Neural cell (in vitro differentiated cells): ENCODE data around the gene LRBA. TPM values are rescaled to one million over a fixed set of nuclear protein-coding genes. Genes with fewer than 3 reads are reported as not detected.

Experiments used
- H2AFZ ChIP-seq: fragments of 200-600, 300-800 bp; sonication (generic), shearing (Covaris generic); 2 replicates; pipeline ENCODE4 v1.6.0; 2014; ENCODE audit warnings: low read depth, mild to moderate bottlenecking, antibody characterized with exemption, low read length, moderate library complexity
- H3F3A ChIP-seq: fragments of 200-600 bp; shearing (Covaris generic); 2 replicates; pipeline ENCODE4 v1.6.1; 2016; ENCODE audit warnings: mild to moderate bottlenecking, moderate library complexity, mixed read lengths, antibody characterized with exemption, low read length; ENCODE audit not compliant: insufficient read depth, poor library complexity, severe bottlenecking
- H3K27ac ChIP-seq: fragments of 200-600, 300-800 bp; sonication (generic), shearing (Covaris generic); 2 replicates; pipeline ENCODE4 v1.5.1; 2014; ENCODE audit warnings: mild to moderate bottlenecking, low read length, moderate library complexity
- H3K27me3 ChIP-seq: fragments of 300-800, 200-600 bp; sonication (generic), shearing (Covaris generic); 2 replicates; pipeline ENCODE4 v1.6.0; 2014; ENCODE audit warnings: mild to moderate bottlenecking, low read depth, low read length, moderate library complexity; ENCODE audit not compliant: insufficient read depth
- H3K36me3 ChIP-seq: fragments of 300-800, 200-600 bp; sonication (generic), shearing (Covaris generic); 2 replicates; pipeline ENCODE4 v1.5.1; 2014; ENCODE audit warnings: mild to moderate bottlenecking, antibody characterized with exemption, low read length, moderate library complexity; ENCODE audit not compliant: insufficient read depth
- H3K4me2 ChIP-seq: fragments of 300-800, 200-600 bp; sonication (generic), shearing (Covaris generic); 2 replicates; pipeline ENCODE4 v1.6.0; 2014; ENCODE audit warnings: mild to moderate bottlenecking, low read length
- H3K4me3 ChIP-seq: fragments of 300-800, 200-600 bp; sonication (generic), shearing (Covaris generic); 2 replicates; pipeline ENCODE4 v1.5.1; 2014; ENCODE audit warnings: mild to moderate bottlenecking, low read length, moderate library complexity
- H3K79me2 ChIP-seq: fragments of 200-600 bp; shearing (Covaris generic); replicated peaks from 2 replicates; pipeline ENCODE4 v1.6.0; 2014; ENCODE audit warnings: mild to moderate bottlenecking, low read length, moderate library complexity; ENCODE audit not compliant: insufficient read depth
- H3K9ac ChIP-seq: fragments of 300-800, 200-600 bp; sonication (generic), shearing (Covaris generic); 2 replicates; pipeline ENCODE4 v1.6.1; 2016; ENCODE audit warnings: mild to moderate bottlenecking, low read length, mixed read lengths
- H3K9me2 ChIP-seq: fragments of 200-600 bp; shearing (Covaris generic); 2 replicates; pipeline ENCODE4 v1.6.1; 2016; ENCODE audit warnings: mild to moderate bottlenecking, low read length, mixed read lengths; ENCODE audit not compliant: insufficient read depth
- H3K9me3 ChIP-seq: fragments of 200-600, 300-800 bp; sonication (generic), shearing (Covaris generic); 2 replicates; pipeline ENCODE4 v1.6.1; 2016; ENCODE audit warnings: mild to moderate bottlenecking, mixed run types, low read length, moderate library complexity, mixed read lengths
- H4K20me1 ChIP-seq: fragments of 200-600 bp; shearing (Covaris generic); 2 replicates; pipeline ENCODE4 v1.6.1; 2016; ENCODE audit warnings: mild to moderate bottlenecking, mixed run types; ENCODE audit not compliant: insufficient read depth
- EP300 ChIP-seq: fragments of 450-650 bp; conservative IDR thresholded peaks from 2 replicates; pipeline ENCODE4 v1.6.1; 2014; ENCODE audit warnings: antibody characterized with exemption, mild to moderate bottlenecking, moderate library complexity; ENCODE audit not compliant: poor library complexity, severe bottlenecking
- EZH2 ChIP-seq: fragments of 200-600, 300-800 bp; shearing (Covaris generic), sonication (generic); IDR thresholded peaks from 2 replicates; pipeline ENCODE4 v1.6.1; 2014; ENCODE audit warnings: antibody characterized with exemption, low read length, borderline replicate concordance, mild to moderate bottlenecking; ENCODE audit not compliant: insufficient read depth, poor library complexity, severe bottlenecking
- MXI1 ChIP-seq: fragments of 450-650 bp; conservative IDR thresholded peaks from 2 replicates; pipeline ENCODE4 v1.6.1; 2014; ENCODE audit warnings: antibody characterized with exemption, mild to moderate bottlenecking; ENCODE audit not compliant: poor library complexity, severe bottlenecking
- POLR2AphosphoS5 ChIP-seq: IDR thresholded peaks from 2 replicates; pipeline ENCODE4 v1.6.1; 2012
- RAD21 ChIP-seq: fragments of 450-650 bp; conservative IDR thresholded peaks from 2 replicates; pipeline ENCODE4 v1.6.1; 2014; ENCODE audit warnings: antibody characterized with exemption, mild to moderate bottlenecking, moderate library complexity
- SMC3 ChIP-seq: fragments of 450-650 bp; conservative IDR thresholded peaks from 2 replicates; pipeline ENCODE4 v1.6.1; 2014; ENCODE audit warnings: antibody characterized with exemption, mild to moderate bottlenecking, moderate library complexity; ENCODE audit not compliant: poor library complexity
- TAF1 ChIP-seq: IDR thresholded peaks from 2 replicates; pipeline ENCODE4 v1.6.1; 2012; ENCODE audit warnings: low read depth
- polyA plus RNA-seq: library from polyadenylated mRNA; depleted of rRNA; stranded (reverse); fragments of >200 nt; gene quantifications from 2 replicates; pipeline ENCODE4 v1.2.3, GENCODE V29; 2014
- TF ChIP-seq, protein P1 (sequence below): fragments of 450-650 bp; IDR thresholded peaks from 2 replicates; pipeline ENCODE4 v1.5.1; 2014; ENCODE audit warnings: antibody characterized with exemption, mild to moderate bottlenecking, moderate library complexity; ENCODE audit not compliant: poor library complexity, severe bottlenecking
- TF ChIP-seq, protein P2 (sequence below): IDR thresholded peaks from 2 replicates; pipeline ENCODE4 v1.6.1; 2012; ENCODE audit warnings: borderline replicate concordance

LRBA gene
- polyA plus RNA-seq, 1 donor from 2014 or later, result 7.1 TPM

DNA sequence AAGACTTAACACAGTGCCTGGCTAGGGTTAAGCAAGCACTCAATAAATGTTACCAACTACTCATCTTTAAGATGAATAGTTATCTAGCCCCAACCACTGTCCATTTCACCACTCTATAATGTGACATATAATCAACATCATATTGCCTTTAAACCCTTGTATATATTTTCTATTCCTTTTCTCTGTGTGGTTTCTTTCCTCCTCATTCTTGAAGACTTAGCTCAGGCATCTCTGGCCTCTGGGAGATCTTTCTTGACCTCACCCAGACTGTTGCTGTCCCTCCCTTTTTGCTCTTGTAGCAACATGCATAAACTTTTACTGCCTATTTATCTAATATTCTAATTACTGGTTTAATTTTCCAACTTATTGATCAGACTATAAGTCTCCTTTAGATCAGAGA lies 683.0 kb downstream of the LRBA start:
- H3K4me3 ChIP-seq, result no peak overlapping the region
- H3K9me3 ChIP-seq, result no peaks in the 10 kb centered on the region
- no peaks in the 10 kb centered on the region for H3F3A ChIP-seq
- H3K27me3 ChIP-seq, result no peaks in the 10 kb centered on the region
- H2AFZ ChIP-seq, result no peak overlapping the region
- no peak overlapping the region for H3K27ac ChIP-seq
- no peaks in the 10 kb centered on the region for H3K9me2 ChIP-seq
- H4K20me1 ChIP-seq, result no peaks in the 10 kb centered on the region
- no peak overlapping the region for H3K4me2 ChIP-seq
- H3K79me2 ChIP-seq, result no peaks in the 10 kb centered on the region
- H3K9ac ChIP-seq, result no peak overlapping the region
- TF ChIP-seq, protein P1, sequence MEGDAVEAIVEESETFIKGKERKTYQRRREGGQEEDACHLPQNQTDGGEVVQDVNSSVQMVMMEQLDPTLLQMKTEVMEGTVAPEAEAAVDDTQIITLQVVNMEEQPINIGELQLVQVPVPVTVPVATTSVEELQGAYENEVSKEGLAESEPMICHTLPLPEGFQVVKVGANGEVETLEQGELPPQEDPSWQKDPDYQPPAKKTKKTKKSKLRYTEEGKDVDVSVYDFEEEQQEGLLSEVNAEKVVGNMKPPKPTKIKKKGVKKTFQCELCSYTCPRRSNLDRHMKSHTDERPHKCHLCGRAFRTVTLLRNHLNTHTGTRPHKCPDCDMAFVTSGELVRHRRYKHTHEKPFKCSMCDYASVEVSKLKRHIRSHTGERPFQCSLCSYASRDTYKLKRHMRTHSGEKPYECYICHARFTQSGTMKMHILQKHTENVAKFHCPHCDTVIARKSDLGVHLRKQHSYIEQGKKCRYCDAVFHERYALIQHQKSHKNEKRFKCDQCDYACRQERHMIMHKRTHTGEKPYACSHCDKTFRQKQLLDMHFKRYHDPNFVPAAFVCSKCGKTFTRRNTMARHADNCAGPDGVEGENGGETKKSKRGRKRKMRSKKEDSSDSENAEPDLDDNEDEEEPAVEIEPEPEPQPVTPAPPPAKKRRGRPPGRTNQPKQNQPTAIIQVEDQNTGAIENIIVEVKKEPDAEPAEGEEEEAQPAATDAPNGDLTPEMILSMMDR, result no peak
- no peak for TF ChIP-seq EP300
- no peak for TF ChIP-seq RAD21
- no peak for TF ChIP-seq MXI1
- no peak for TF ChIP-seq EZH2
- no peak for TF ChIP-seq SMC3
- TF ChIP-seq POLR2AphosphoS5, result no peak
- TF ChIP-seq, protein P2, sequence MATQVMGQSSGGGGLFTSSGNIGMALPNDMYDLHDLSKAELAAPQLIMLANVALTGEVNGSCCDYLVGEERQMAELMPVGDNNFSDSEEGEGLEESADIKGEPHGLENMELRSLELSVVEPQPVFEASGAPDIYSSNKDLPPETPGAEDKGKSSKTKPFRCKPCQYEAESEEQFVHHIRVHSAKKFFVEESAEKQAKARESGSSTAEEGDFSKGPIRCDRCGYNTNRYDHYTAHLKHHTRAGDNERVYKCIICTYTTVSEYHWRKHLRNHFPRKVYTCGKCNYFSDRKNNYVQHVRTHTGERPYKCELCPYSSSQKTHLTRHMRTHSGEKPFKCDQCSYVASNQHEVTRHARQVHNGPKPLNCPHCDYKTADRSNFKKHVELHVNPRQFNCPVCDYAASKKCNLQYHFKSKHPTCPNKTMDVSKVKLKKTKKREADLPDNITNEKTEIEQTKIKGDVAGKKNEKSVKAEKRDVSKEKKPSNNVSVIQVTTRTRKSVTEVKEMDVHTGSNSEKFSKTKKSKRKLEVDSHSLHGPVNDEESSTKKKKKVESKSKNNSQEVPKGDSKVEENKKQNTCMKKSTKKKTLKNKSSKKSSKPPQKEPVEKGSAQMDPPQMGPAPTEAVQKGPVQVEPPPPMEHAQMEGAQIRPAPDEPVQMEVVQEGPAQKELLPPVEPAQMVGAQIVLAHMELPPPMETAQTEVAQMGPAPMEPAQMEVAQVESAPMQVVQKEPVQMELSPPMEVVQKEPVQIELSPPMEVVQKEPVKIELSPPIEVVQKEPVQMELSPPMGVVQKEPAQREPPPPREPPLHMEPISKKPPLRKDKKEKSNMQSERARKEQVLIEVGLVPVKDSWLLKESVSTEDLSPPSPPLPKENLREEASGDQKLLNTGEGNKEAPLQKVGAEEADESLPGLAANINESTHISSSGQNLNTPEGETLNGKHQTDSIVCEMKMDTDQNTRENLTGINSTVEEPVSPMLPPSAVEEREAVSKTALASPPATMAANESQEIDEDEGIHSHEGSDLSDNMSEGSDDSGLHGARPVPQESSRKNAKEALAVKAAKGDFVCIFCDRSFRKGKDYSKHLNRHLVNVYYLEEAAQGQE, result no peak
- no peak for TF ChIP-seq TAF1
- no peaks in the 10 kb centered on the region for H3K36me3 ChIP-seq

DNA sequence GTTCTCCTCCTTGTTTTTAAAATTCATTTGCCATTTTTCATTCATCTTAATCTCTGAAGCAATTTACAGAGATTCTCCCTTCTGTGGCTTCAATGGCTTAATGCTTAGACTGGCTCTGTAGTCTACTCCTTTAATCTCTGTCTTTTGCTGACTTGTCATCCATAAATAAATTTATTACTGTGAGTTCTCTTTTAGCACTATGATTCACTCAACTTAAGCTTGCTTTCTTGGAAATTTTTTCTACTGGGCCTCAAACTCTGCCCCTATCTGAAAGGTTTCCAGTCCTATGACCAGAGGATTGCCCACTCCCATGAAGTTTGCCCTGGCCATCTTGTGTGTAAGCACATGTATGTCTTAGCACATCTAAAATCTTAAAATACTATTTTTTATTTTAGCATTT lies 685.7 kb downstream of the LRBA start:
- Histone ChIP-seq H3K36me3 (no peaks in the 10 kb centered on the region), H3K9me2 (no peaks in the 10 kb centered on the region), H3F3A (no peaks in the 10 kb centered on the region), H3K9ac (no peak overlapping the region), H4K20me1 (no peaks in the 10 kb centered on the region), H3K4me2 (no peak overlapping the region), H3K4me3 (no peak overlapping the region), H2AFZ (no peak overlapping the region), H3K27ac (no peak overlapping the region), H3K27me3 (no peaks in the 10 kb centered on the region), H3K79me2 (no peaks in the 10 kb centered on the region), H3K9me3 (no peaks in the 10 kb centered on the region)
- TF ChIP-seq, protein P1, result no peak
- TF ChIP-seq RAD21, result no peak
- TF ChIP-seq, protein P2, result no peak
- TF ChIP-seq MXI1, result no peak
- TF ChIP-seq POLR2AphosphoS5, result no peak
- no peak for TF ChIP-seq SMC3
- no peak for TF ChIP-seq EP300
- TF ChIP-seq TAF1, result no peak
- TF ChIP-seq EZH2, result no peak
